ENCODE measurements around the gene DDX51. TPM values are rescaled to one million over a fixed set of nuclear protein-coding genes. Genes with fewer than 3 reads are reported as not detected.

Gene DDX51
- total and polyA plus RNA-seq, 2 experiments from 2014 or later: 6.8 to 16.1 TPM

GRCh38 chr12:132172619-132173018 is 28.5 kb upstream of the DDX51 start:
- Histone ChIP-seq H3K36me3 (replicated peaks; ENCODE audit: insufficient read depth, low read depth) (no peaks in the 10 kb centered on the region), H3K4me3 (no peak overlapping the region), H3K9me3 (ENCODE audit: low read depth) (no peaks in the 10 kb centered on the region), H3K4me1 (ENCODE audit: insufficient read depth) (no peaks in the 10 kb centered on the region), H2AFZ (no peak overlapping the region), H3K27ac (no peak overlapping the region), H3K27me3 (peaks cover 25% of the 10 kb centered on the region), H3K4me2 (no peak overlapping the region), H3K79me2 (no peaks in the 10 kb centered on the region), H4K20me1 (ENCODE audit: insufficient read depth, poor library complexity, severe bottlenecking) (no peaks in the 10 kb centered on the region), H3K9me2 (replicated peaks; ENCODE audit: insufficient read depth) (no peaks in the 10 kb centered on the region)
- DNase-seq (ENCODE audit: low spot score): no peak
- no peak for TF ChIP-seq EZH2phosphoT487 (IDR thresholded peaks at IDR 0.05; ENCODE audit: low read depth, severe bottlenecking, unreplicated experiment)
- TF ChIP-seq, protein P1, sequence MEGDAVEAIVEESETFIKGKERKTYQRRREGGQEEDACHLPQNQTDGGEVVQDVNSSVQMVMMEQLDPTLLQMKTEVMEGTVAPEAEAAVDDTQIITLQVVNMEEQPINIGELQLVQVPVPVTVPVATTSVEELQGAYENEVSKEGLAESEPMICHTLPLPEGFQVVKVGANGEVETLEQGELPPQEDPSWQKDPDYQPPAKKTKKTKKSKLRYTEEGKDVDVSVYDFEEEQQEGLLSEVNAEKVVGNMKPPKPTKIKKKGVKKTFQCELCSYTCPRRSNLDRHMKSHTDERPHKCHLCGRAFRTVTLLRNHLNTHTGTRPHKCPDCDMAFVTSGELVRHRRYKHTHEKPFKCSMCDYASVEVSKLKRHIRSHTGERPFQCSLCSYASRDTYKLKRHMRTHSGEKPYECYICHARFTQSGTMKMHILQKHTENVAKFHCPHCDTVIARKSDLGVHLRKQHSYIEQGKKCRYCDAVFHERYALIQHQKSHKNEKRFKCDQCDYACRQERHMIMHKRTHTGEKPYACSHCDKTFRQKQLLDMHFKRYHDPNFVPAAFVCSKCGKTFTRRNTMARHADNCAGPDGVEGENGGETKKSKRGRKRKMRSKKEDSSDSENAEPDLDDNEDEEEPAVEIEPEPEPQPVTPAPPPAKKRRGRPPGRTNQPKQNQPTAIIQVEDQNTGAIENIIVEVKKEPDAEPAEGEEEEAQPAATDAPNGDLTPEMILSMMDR (IDR thresholded peaks at IDR 0.05; ENCODE audit: poor library complexity): no peak
- TF ChIP-seq EZH2 (IDR thresholded peaks at IDR 0.05; ENCODE audit: borderline replicate concordance): no peak
- WGBS (ENCODE audit: low lambda C conversion rate, missing lambda C conversion rate): 77% methylated on average over 15 of the region's 15 CpGs

GRCh38 chr12:132171968-132172521 is 27.9 kb upstream of the DDX51 start:
- Histone ChIP-seq H3K9me2 (replicated peaks; ENCODE audit: insufficient read depth) (no peaks in the 10 kb centered on the region), H2AFZ (no peak overlapping the region), H3K27me3 (peaks cover 24% of the 10 kb centered on the region), H3K36me3 (replicated peaks; ENCODE audit: insufficient read depth, low read depth) (no peaks in the 10 kb centered on the region), H3K9me3 (ENCODE audit: low read depth) (no peaks in the 10 kb centered on the region), H3K79me2 (no peaks in the 10 kb centered on the region), H3K4me3 (no peak overlapping the region), H4K20me1 (ENCODE audit: insufficient read depth, poor library complexity, severe bottlenecking) (no peaks in the 10 kb centered on the region), H3K4me1 (ENCODE audit: insufficient read depth) (no peaks in the 10 kb centered on the region), H3K4me2 (no peak overlapping the region), H3K27ac (no peak overlapping the region)
- DNase-seq (ENCODE audit: low spot score): no peak
- WGBS (ENCODE audit: low lambda C conversion rate, missing lambda C conversion rate): 92% methylated on average over 22 of the region's 28 CpGs
- TF ChIP-seq EZH2phosphoT487 (IDR thresholded peaks at IDR 0.05; ENCODE audit: low read depth, severe bottlenecking, unreplicated experiment): no peak
- no peak for TF ChIP-seq EZH2 (IDR thresholded peaks at IDR 0.05; ENCODE audit: borderline replicate concordance)
- TF ChIP-seq, protein P1 (IDR thresholded peaks at IDR 0.05; ENCODE audit: poor library complexity): no peak

DNA sequence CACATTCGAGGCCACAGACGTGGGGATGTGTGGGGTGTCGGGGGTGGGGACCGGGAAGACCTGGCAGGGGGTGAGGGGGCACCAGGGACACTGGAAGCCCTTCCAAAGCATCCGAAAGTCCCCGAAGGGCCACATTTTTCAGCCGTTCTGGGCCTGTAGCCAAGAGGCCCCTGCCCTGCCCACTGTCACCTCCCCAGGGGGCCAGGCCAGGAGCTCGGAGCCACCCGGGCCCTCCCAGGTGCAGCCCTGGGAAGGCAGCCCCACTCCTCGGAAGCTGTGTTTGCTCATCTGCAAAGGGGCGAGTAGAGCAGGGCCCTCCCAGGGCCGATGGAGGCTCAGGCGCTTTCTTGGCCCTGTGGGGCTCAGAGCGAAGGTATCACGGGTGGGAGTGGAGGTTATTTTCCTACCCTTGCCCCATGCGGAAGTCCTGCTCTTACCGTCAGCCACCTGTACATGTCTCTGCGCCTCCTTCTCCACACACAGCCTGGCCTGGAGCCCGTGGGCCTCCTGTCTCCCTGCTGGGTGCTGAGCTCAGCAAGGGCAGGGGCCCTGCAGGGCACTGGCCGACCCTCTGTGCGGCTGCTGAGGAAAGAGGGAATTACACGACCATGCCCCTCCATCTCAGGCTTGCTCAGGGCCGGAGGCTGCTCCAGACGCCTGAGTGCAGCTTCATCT is 27.3 kb upstream of the DDX51 start:
- Histone ChIP-seq H3K4me3 (no peak overlapping the region), H3K9me2 (replicated peaks; ENCODE audit: insufficient read depth) (no peaks in the 10 kb centered on the region), H4K20me1 (ENCODE audit: insufficient read depth, poor library complexity, severe bottlenecking) (no peaks in the 10 kb centered on the region), H2AFZ (no peak overlapping the region), H3K9me3 (ENCODE audit: low read depth) (no peaks in the 10 kb centered on the region), H3K79me2 (no peaks in the 10 kb centered on the region), H3K27ac (no peak overlapping the region), H3K27me3 (peaks cover 18% of the 10 kb centered on the region), H3K4me2 (no peak overlapping the region), H3K36me3 (replicated peaks; ENCODE audit: insufficient read depth, low read depth) (no peaks in the 10 kb centered on the region), H3K4me1 (ENCODE audit: insufficient read depth) (no peaks in the 10 kb centered on the region)
- WGBS (ENCODE audit: low lambda C conversion rate, missing lambda C conversion rate): 78% methylated on average over 20 of the region's 24 CpGs
- no peak for DNase-seq (ENCODE audit: low spot score)
- no peak for TF ChIP-seq EZH2 (IDR thresholded peaks at IDR 0.05; ENCODE audit: borderline replicate concordance)
- TF ChIP-seq, protein P1 (IDR thresholded peaks at IDR 0.05; ENCODE audit: poor library complexity): no peak
- TF ChIP-seq EZH2phosphoT487 (IDR thresholded peaks at IDR 0.05; ENCODE audit: low read depth, severe bottlenecking, unreplicated experiment): no peak

Data from hepatocyte (in vitro differentiated cells).